GM12864 (cell line): Measurements from ENCODE around the gene SRPK2.

Source experiments
- DNase-seq: peaks from one replicate; pipeline ENCODE4 v3.0.0-alpha.2; 2011; ENCODE audit warnings: low read depth
- H3K4me3 ChIP-seq: 2 replicates; pipeline ENCODE4 v1.5.1; 2011; ENCODE audit warnings: mild to moderate bottlenecking, low read depth, low read length, control low read depth
- CTCF ChIP-seq: IDR thresholded peaks from 2 replicates; pipeline ENCODE4 v1.5.1; 2011; ENCODE audit warnings: low read depth, mild to moderate bottlenecking, moderate library complexity, low read length, control low read depth, inconsistent platforms; ENCODE audit errors: missing control alignments

The SRPK2 gene

GRCh38 chr7:105101864-105102263 is 286.9 kb downstream of the SRPK2 start:
- no peak for DNase-seq
- H3K4me3 ChIP-seq: no peak overlapping the region
- TF ChIP-seq CTCF: no peak

- TF ChIP-seq CTCF: no peak
- H3K4me3 ChIP-seq: no peak overlapping the region
- DNase-seq: peak; percentile 21
Observed at GRCh38 chr7:105098863-105099515, 289.7 kb downstream of the SRPK2 start.

GRCh38 chr7:105097619-105098018 is 291.1 kb downstream of the SRPK2 start:
- DNase-seq: no peak
- no peak for TF ChIP-seq CTCF
- H3K4me3 ChIP-seq: no peak overlapping the region

GRCh38 chr7:105096306-105096705 is 292.4 kb downstream of the SRPK2 start:
- TF ChIP-seq CTCF: no peak
- no peak overlapping the region for H3K4me3 ChIP-seq
- DNase-seq: no peak

- no peak overlapping the region for H3K4me3 ChIP-seq
- no peak for DNase-seq
- TF ChIP-seq CTCF: no peak
Observed at GRCh38 chr7:105094966-105095365, 293.8 kb downstream of the SRPK2 start.

GRCh38 chr7:105088456-105088855 is 300.3 kb downstream of the SRPK2 start:
- TF ChIP-seq CTCF: no peak
- DNase-seq: no peak

GRCh38 chr7:105087981-105088380 is 300.7 kb downstream of the SRPK2 start:
- no peak for DNase-seq
- H3K4me3 ChIP-seq: no peak overlapping the region
- TF ChIP-seq CTCF: no peak

More at GRCh38 chr7:105088456-105088855, 300.3 kb downstream of the SRPK2 start:
- no peak overlapping the region for H3K4me3 ChIP-seq
